Measurements from ENCODE around the gene NFKB2. TPM values are rescaled to one million over a fixed set of nuclear protein-coding genes. Genes with fewer than 3 reads are reported as not detected.

NFKB2 gene
- total and polyA plus RNA-seq, 10 donors, result 34.7 to 161 (median 57.1) TPM

GRCh38 chr10:102451105-102451969 is 55.8 kb downstream of the NFKB2 start, which contains the start of gene C10orf95:
C10orf95 (minus strand) TSS chr10:102451543; CDS start chr10:102451093, 450 bp downstream.
- Histone ChIP-seq H3K9me3 (no peaks in the 10 kb centered on the region), H3K4me3 (peak within 1 kb of the TSS; percentile 63 to 98 (median 81)), H3K27ac (peak within 1 kb of the TSS; percentile 67 to 95 (median 88)), H3K4me1 (peaks cover 8 to 68% (median 35%) of the 10 kb centered on the region in 6 donors), H3K27me3 (replicated peaks in 1 of 7) (no peaks in the 10 kb centered on the region), H3K36me3 (peaks cover 0 to 37% (median 8%) of the 10 kb centered on the region in 6 donors)
- TF ChIP-seq POLR2A (IDR thresholded peaks at IDR 0.05), result no peak
- no peak for TF ChIP-seq CTCF (IDR thresholded peaks at IDR 0.05 in 8 of 11, conservative IDR thresholded peaks at IDR 0.05 in 3 of 11)
- TF ChIP-seq POLR2AphosphoS5 (IDR thresholded peaks at IDR 0.05), result no peak
- 25 to 36% (median 27%) methylated on average over 20 to 28 of the region's 28 CpGs for WGBS, 5 donors
- intact Hi-C loops (cut with DNase I; ENCODE audit: low total_unique reads), result no loop called here
- peak; percentile 81 for DNase-seq

Small RNA genes within 50 kb of the gene (microRNA-seq; reads per million reads assigned to microRNA genes)
- gene MIR146B, result 2,081 to 5,358 (median 4,529) reads per million in 3 donors

Small RNA genes within 50 kb of the gene (small RNA-seq; reads per million reads assigned to genes)
- gene MIR146B, result 3,370 to 4,350 (median 3,432) reads per million in 4 donors

Other genes starting within 250 kb of the NFKB2 start
- 10 to 100 TPM; 37.2 to 60.0 (median 42.3) TPM for gene NOLC1, start 243.3 kb upstream of the NFKB2 start, total RNA-seq
- 10 to 100 TPM; 24.6 to 36.1 (median 34.8) TPM for gene NOLC1, start 243.3 kb upstream of the NFKB2 start, polyA plus RNA-seq
- 1 to 10 TPM in 1 of 7 donors, under 1 TPM in 4, not detected in 2; 0.26 to 2.0 (median 0.64) TPM for gene ELOVL3, start 169.4 kb upstream of the NFKB2 start, total RNA-seq
- gene ELOVL3, start 169.4 kb upstream of the NFKB2 start, polyA plus RNA-seq, result 1 to 10 TPM in 2 of 3 donors, under 1 TPM in 1; 0.08 to 1.1 (median 1.1) TPM
- gene PITX3, start 154.2 kb upstream of the NFKB2 start, total RNA-seq, result not detected
- gene PITX3, start 154.2 kb upstream of the NFKB2 start, polyA plus RNA-seq, result not detected
- 10 to 100 TPM; 36.4 to 42.1 (median 41.3) TPM for gene GBF1, start 150.2 kb upstream of the NFKB2 start, total RNA-seq
- gene GBF1, start 150.2 kb upstream of the NFKB2 start, polyA plus RNA-seq, result 10 to 100 TPM in 1 of 3 donors, 1 to 10 TPM in 2; 5.8 to 11.5 (median 7.3) TPM
- 1 to 10 TPM in 6 of 7 donors, under 1 TPM in 1; 0.59 to 2.5 (median 1.3) TPM for gene PSD, start 23.1 kb downstream of the NFKB2 start, total RNA-seq
- gene PSD, start 23.1 kb downstream of the NFKB2 start, polyA plus RNA-seq, result 1 to 10 TPM in 2 of 3 donors, under 1 TPM in 1; 0.65 to 1.1 (median 1.0) TPM
- 10 to 100 TPM; 16.7 to 27.9 (median 22.8) TPM for gene FBXL15, start 25.1 kb downstream of the NFKB2 start, total RNA-seq
- 10 to 100 TPM; 17.6 to 28.7 (median 23.6) TPM for gene FBXL15, start 25.1 kb downstream of the NFKB2 start, polyA plus RNA-seq
- 10 to 100 TPM; 35.3 to 48.4 (median 43.0) TPM for gene CUEDC2, start 36.9 kb downstream of the NFKB2 start, total RNA-seq
- 10 to 100 TPM; 48.5 to 59.1 (median 58.7) TPM for gene CUEDC2, start 36.9 kb downstream of the NFKB2 start, polyA plus RNA-seq
- gene C10orf95, start 55.8 kb downstream of the NFKB2 start, total RNA-seq, result under 1 TPM in 4 of 7 donors, not detected in 3; 0.33 to 0.77 (median 0.47) TPM
- gene C10orf95, start 55.8 kb downstream of the NFKB2 start, polyA plus RNA-seq, result under 1 TPM; 0.06 to 0.33 (median 0.18) TPM
- 10 to 100 TPM; 64.0 to 90.8 (median 76.7) TPM for gene ACTR1A, start 107.0 kb downstream of the NFKB2 start, total RNA-seq
- gene ACTR1A, start 107.0 kb downstream of the NFKB2 start, polyA plus RNA-seq, result 10 to 100 TPM; 25.5 to 54.3 (median 34.7) TPM
- 10 to 100 TPM; 11.4 to 21.9 (median 15.1) TPM for gene SUFU, start 108.3 kb downstream of the NFKB2 start, total RNA-seq
- gene SUFU, start 108.3 kb downstream of the NFKB2 start, polyA plus RNA-seq, result 1 to 10 TPM; 2.0 to 6.3 (median 2.8) TPM
- gene TRIM8, start 248.8 kb downstream of the NFKB2 start, total RNA-seq, result 100 to 1,000 TPM in 2 of 7 donors, 10 to 100 TPM in 5; 86.3 to 116 (median 94.9) TPM
- 10 to 100 TPM; 23.5 to 37.6 (median 27.0) TPM for gene TRIM8, start 248.8 kb downstream of the NFKB2 start, polyA plus RNA-seq

Data from spleen (tissue), 11 donors.